Effector memory CD8-positive, alpha-beta T cell (primary cell): ENCODE measurements around the gene NAXE.

Experiments
- ATAC-seq: fragments of 150-1000 bp; cut with Tn5 transposase; replicated peaks from 2 replicates; pipeline ENCODE4 v1.10.0; 2021; ENCODE audit warnings: mild to moderate bottlenecking, moderate library complexity
- DNase-seq, 3 experiments: peaks; one replicate each; pipeline ENCODE4 v3.0.0; 2021
- H3K27ac Mint-ChIP-seq, 2 donors: one replicate each; pipeline ENCODE4 v1.8.0; 2022; ENCODE audit warnings: mild to moderate bottlenecking in 2 of 2, mixed read lengths in 2 of 2, moderate library complexity in 2 of 2
- H3K27me3 Mint-ChIP-seq, 2 donors: one replicate each; pipeline ENCODE4 v1.8.0; 2022; ENCODE audit warnings: mixed read lengths in 2 of 2
- H3K36me3 Mint-ChIP-seq: one replicate; pipeline ENCODE4 v1.8.0; 2022; ENCODE audit warnings: mild to moderate bottlenecking, moderate library complexity, mixed read lengths; ENCODE audit not compliant: insufficient read depth
- H3K4me1 Mint-ChIP-seq, 2 donors: one replicate each; pipeline ENCODE4 v1.8.0; 2022; ENCODE audit warnings: low read depth in 2 of 2, mixed read lengths in 2 of 2
- H3K4me3 Mint-ChIP-seq, 2 donors: one replicate each; pipeline ENCODE4 v1.8.0; 2022; ENCODE audit warnings: mild to moderate bottlenecking in 2 of 2, mixed read lengths in 2 of 2, moderate library complexity in 2 of 2
- H3K9me3 Mint-ChIP-seq, 2 donors: one replicate each; pipeline ENCODE4 v1.8.0; 2022; ENCODE audit warnings: mixed read lengths in 2 of 2

Gene NAXE

DNA sequence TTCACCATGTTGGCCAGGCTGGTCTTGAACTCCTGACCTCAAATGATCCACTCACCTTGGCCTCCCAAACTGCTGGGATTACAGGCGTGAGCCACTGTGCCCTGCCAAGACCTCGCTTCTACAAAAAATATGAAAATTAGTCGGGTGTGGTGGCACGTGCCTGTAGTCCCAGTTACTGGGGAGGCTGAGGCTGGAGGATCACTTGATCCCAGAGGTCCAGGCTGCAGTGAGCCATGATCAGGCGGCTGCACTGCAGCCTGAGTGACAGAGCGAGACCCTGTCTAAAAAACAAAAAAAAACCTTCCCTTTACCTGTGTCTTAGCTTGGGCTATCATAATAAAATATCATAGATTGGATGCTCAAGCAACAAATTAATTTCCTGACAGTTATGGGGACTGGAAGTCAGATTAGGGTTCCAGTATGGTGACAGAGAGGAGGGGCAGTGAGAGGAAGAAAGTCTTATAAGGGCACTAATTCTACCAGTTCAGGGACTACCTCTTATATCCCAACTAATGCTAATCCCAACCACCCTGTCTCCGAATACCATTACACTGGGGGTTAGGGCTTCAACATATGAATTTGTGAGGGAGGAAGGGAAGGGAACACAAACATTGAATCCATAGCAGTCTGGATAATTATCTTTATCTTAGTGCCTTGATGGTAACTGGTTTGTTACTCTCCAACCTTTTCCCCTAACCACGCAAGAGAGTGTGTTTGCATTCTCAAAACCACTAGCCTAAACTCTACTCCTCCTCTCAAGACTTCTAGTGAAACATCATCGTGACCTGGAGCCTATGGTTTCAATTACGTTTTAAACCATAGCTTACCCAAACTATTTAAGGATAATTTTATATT, 1.0 kb upstream of the NAXE start:
- Mint-ChIP-seq H3K27me3 (no peaks in the 10 kb centered on the region), H3K4me1 (peaks cover 3 to 16% of the 10 kb centered on the region in 2 donors), H3K4me3 (peak overlapping the region; percentile 56 to 80), H3K9me3 (no peaks in the 10 kb centered on the region), H3K36me3 (peaks cover 2% of the 10 kb centered on the region), H3K27ac (peak overlapping the region; percentile 56 to 82)
- DNase-seq (no peak), ATAC-seq (no peak)

DNA sequence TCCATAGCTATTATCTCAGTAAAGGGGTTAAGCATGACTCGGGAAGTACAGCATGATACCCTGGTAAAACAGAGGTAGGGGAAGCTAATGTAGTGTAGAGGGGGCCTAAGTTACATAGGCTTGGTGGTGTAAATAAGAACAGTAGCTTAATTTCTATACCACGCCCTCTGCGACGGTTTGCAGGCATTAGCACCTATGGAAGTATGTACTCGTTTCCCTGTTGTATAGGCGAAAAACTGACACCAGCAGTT, 470 bp upstream of the NAXE start:
- DNase-seq: no peak
- peaks cover 5% of the 10 kb centered on the region for H3K36me3 Mint-ChIP-seq
- no peak for ATAC-seq
- no peaks in the 10 kb centered on the region for H3K27me3 Mint-ChIP-seq
- peak overlapping the region; percentile 56 to 82 for H3K27ac Mint-ChIP-seq
- H3K4me1 Mint-ChIP-seq: peaks cover 3 to 16% of the 10 kb centered on the region in 2 donors
- no peaks in the 10 kb centered on the region for H3K9me3 Mint-ChIP-seq
- peak overlapping the region; percentile 56 to 80 for H3K4me3 Mint-ChIP-seq

DNA sequence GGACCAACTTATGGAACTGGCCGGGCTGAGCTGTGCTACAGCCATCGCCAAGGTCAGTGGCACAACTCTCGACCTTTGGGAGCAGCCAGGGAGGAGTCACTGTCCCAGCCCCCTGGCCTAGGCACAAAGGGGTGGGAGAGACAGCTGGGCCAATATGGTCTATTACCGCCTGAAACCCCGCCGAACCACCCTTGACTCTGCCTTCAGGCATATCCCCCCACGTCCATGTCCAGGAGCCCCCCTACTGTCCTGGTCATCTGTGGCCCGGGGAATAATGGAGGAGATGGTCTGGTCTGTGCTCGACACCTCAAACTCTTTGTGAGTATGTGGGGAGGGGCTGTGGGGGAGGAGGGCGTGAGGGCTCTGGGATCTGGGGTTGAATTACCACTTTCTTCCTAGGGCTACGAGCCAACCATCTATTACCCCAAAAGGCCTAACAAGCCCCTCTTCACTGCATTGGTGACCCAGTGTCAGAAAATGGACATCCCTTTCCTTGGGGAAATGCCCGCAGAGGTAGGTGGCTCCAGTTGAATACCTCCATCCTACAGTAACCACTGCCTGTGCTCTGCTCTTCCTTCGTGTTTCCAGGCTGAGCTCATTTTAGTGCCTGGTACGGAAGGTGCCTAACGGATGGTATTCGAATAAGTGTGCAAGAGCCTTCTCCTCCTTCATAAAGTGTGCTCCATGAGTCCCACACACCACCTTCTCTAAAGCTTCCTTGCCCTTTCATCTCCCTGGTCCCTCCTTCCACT, 758 bp downstream of the NAXE start:
- Mint-ChIP-seq H3K4me3 (peak overlapping the region; percentile 56 to 80), H3K4me1 (peaks cover 3 to 16% of the 10 kb centered on the region in 2 donors), H3K27ac (peak overlapping the region in 1 of 2 donors; percentile 51), H3K9me3 (no peaks in the 10 kb centered on the region), H3K27me3 (no peaks in the 10 kb centered on the region), H3K36me3 (peaks cover 7% of the 10 kb centered on the region)
- ATAC-seq: no peak
- DNase-seq: no peak

DNA sequence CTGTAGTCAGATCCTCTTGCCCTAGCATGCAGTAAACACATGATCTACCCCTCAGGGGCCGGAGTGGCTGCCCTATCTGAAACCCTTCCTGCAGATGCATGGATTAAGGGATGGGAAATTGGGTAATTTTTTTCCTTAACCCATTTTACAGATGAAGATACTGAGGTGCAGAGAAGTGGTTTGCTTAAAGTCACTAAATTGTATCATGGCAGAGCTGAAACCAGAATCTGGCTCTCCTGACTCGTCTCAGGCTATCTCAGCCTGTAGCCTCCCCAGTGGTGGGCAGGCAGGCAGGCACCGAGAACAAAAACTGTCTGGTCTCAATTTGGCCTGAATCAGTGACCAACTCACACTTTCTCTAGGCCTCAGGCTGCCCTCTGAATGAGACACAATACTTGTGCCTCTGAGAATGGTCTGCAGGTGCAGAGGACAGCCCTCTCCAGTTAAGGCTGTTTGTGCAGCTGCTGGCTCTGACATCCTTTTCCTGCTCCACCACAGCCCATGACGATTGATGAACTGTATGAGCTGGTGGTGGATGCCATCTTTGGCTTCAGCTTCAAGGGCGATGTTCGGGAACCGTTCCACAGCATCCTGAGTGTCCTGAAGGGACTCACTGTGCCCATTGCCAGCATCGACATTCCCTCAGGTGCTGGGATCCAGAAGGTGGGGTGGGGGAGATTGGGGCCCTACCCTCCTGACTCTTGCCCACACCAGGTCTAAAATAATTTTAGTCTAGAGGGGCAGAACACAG, 1.5 kb downstream of the NAXE start:
- Mint-ChIP-seq H3K27me3 (no peaks in the 10 kb centered on the region), H3K9me3 (no peaks in the 10 kb centered on the region), H3K36me3 (peaks cover 7% of the 10 kb centered on the region), H3K4me3 (peak overlapping the region; percentile 56 to 80), H3K27ac (peak overlapping the region in 1 of 2 donors; percentile 51), H3K4me1 (peaks cover 3 to 16% of the 10 kb centered on the region in 2 donors)
- ATAC-seq (no peak), DNase-seq (no peak)

DNA sequence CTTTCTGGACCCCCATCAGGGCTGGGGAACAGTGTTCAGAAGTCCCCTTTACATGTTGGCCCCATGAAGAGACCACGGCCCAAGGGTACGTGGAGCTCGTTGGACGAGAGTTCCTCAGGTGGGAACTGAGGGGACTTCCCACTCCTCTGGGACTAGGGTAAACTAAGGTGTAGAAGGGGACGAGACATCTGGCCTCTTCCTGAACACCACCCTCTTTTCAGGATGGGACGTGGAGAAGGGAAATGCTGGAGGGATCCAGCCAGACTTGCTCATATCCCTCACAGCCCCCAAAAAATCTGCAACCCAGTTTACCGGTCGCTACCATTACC, 2.0 kb downstream of the NAXE start:
- no peak overlapping the region for H3K4me3 Mint-ChIP-seq
- H3K27ac Mint-ChIP-seq: no peak overlapping the region

DNA sequence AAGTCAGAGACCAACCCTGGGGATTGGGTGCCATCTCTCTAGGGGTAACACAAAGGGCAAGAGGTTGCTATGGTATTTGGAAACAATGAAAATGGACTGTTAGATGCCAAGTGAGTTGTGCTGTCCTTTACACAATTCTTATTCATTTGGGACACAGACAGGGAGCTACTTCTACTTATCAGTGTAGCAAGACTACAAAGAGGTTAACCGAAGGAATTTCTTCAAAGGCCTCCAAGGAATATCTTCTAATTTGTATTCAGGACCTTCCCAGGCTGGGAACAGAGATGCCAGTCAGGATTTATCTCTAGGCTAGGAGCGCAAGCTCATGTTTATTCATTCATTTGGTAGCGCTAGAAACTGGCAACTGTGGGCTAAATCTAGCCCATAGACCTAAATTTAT, 2.6 kb downstream of the NAXE start:
- Mint-ChIP-seq H3K36me3 (peaks cover 13% of the 10 kb centered on the region), H3K27ac (no peak overlapping the region), H3K4me3 (no peak overlapping the region), H3K4me1 (peaks cover 3 to 16% of the 10 kb centered on the region in 2 donors), H3K9me3 (no peaks in the 10 kb centered on the region), H3K27me3 (no peaks in the 10 kb centered on the region)
- ATAC-seq (no peak), DNase-seq (no peak)

More for the DNA sequence above, 2.0 kb downstream of the NAXE start:
- Mint-ChIP-seq H3K27me3 (no peaks in the 10 kb centered on the region), H3K4me1 (peaks cover 3 to 16% of the 10 kb centered on the region in 2 donors), H3K9me3 (no peaks in the 10 kb centered on the region), H3K36me3 (peaks cover 7% of the 10 kb centered on the region)
- DNase-seq: no peak
- ATAC-seq: no peak

DNA sequence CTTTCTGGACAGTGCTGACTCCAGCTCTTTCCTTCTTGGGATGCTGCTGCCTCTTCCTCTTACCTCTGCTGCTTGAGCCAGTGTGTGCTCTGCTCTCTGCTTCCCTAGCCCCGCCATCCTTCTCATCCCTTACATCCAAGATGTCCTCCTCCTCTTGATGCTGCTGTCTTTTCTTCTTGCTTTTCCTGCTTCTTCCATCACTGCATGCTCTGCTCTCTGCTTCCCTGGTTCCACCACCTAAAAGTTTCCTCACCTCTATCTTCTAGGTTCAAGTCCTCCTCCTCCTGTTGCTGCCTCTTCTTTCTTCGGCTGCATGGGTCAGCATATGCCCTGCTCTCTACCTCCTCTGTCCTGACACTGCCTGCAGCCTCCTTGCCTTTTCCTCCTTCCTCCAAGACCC, 3.4 kb downstream of the NAXE start:
- no peak for DNase-seq
- no peak overlapping the region for H3K4me3 Mint-ChIP-seq
- peaks cover 3 to 16% of the 10 kb centered on the region in 2 donors for H3K4me1 Mint-ChIP-seq
- H3K27ac Mint-ChIP-seq: peak overlapping the region; percentile 1 to 32
- ATAC-seq: no peak
- H3K36me3 Mint-ChIP-seq: peaks cover 14% of the 10 kb centered on the region
- no peaks in the 10 kb centered on the region for H3K9me3 Mint-ChIP-seq
- no peaks in the 10 kb centered on the region for H3K27me3 Mint-ChIP-seq

DNA sequence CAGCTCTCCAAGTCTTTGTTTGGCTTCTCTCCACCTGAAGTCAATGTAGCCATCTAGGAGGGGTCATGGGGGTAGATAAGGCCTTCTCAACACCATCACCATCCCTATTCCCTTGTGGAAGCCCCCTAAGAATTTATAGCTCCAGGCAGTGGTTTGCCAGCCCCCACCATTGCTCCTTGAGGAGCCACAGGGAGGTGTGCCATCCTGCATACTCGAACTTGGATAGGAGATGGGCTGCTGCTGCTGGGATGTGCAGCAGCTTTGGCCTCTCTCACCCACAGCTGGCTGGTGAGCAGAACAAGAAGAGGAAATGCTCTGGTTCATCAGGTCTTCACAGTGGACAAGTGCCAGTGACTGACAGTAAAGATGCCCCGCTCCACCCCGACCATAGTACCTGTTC, 4.8 kb downstream of the NAXE start:
- ATAC-seq (no peak), DNase-seq (no peak)
- H3K27me3 Mint-ChIP-seq: no peaks in the 10 kb centered on the region
- peak overlapping the region in 1 of 2 donors; percentile 16 for H3K27ac Mint-ChIP-seq
- H3K36me3 Mint-ChIP-seq: peaks cover 17% of the 10 kb centered on the region
- H3K4me3 Mint-ChIP-seq: no peak overlapping the region
- no peaks in the 10 kb centered on the region for H3K9me3 Mint-ChIP-seq
- peaks cover 13 to 20% of the 10 kb centered on the region in 2 donors for H3K4me1 Mint-ChIP-seq

DNA sequence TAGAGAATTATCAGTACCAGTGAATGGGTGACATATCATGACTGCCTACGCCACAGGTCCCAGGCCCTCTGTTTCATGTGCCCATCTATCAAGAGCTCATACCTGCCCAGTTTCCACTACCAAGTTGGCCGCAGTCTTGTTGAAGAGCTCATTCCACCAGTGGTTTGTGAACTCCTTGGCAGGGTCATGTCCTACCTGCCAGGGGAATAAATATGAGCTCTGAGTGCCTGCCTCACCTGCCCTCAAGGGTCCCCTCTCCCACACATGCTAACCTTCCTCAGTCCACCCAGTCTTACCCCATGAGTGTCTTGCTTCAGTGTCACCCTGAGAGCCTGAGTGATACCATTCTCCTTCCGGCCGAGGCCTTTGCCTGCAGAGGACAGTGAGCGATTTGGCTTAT, 6.5 kb downstream of the NAXE start:
- Mint-ChIP-seq H3K4me3 (no peak overlapping the region), H3K4me1 (peaks cover 20 to 29% of the 10 kb centered on the region in 2 donors), H3K9me3 (no peaks in the 10 kb centered on the region), H3K27ac (peak overlapping the region; percentile 32 to 72), H3K27me3 (no peaks in the 10 kb centered on the region), H3K36me3 (peaks cover 17% of the 10 kb centered on the region)
- ATAC-seq (no peak), DNase-seq (no peak)

DNA sequence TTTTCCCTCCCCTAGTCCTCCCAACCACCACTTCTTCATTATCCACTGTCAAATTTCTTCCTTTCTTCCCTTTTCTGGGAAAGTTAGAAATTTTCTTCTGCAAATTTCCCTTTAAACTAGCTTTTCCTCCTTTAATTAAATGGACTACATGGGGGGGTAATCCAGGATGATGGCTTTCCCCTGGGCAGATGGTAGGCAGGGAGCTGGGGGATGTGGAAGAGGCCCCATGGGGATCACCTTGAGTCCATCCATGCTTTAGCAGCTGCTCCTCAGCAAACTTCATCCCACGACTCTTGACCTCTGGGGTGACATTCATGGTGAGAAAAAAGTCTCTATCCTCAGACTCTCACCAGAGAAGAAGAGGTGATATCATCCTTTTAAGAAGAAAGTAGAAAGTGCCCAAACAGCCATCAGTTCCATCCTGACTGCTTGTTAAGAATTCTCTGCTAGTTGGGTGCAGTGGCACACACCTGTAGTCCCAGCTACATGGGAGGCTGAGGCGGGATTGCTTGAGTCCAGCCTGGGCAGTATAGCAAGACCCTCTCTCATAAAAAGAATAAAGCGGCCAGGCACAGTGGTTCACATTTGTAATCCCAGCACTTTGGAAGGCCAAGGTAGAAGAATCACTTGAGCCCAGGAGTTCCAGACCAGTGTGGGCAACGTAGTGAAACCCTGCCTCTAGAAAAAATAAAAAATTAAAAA, 7.3 kb downstream of the NAXE start:
- H3K27ac Mint-ChIP-seq: peak overlapping the region; percentile 32 to 72
- H3K27me3 Mint-ChIP-seq: no peaks in the 10 kb centered on the region
- H3K4me1 Mint-ChIP-seq: peaks cover 20 to 29% of the 10 kb centered on the region in 2 donors
- no peaks in the 10 kb centered on the region for H3K9me3 Mint-ChIP-seq
- ATAC-seq (no peak), DNase-seq (no peak)
- peaks cover 17% of the 10 kb centered on the region for H3K36me3 Mint-ChIP-seq
- H3K4me3 Mint-ChIP-seq: no peak overlapping the region

DNA sequence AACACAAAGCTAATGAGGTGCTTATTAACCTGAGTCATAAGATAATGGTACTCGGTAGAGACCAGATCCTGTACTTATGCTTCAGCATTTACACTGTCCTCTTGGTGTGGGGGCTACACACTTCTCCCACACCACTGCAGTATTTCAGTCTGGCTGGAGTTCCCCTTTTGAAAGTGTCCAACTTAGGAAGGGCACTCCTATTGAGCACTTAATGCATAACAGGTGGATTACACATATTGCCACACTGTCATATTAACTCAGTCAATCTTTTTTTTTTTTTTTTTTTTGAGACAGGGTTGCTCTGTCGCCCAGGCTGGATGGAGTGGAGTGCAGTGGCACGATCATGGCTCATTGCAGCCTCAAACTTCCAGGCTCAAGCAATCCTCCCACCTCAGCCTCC, 8.2 kb downstream of the NAXE start:
- H3K27me3 Mint-ChIP-seq: no peaks in the 10 kb centered on the region
- peak overlapping the region; percentile 89 to 92 for H3K4me3 Mint-ChIP-seq
- H3K4me1 Mint-ChIP-seq: peaks cover 20 to 29% of the 10 kb centered on the region in 2 donors

DNA sequence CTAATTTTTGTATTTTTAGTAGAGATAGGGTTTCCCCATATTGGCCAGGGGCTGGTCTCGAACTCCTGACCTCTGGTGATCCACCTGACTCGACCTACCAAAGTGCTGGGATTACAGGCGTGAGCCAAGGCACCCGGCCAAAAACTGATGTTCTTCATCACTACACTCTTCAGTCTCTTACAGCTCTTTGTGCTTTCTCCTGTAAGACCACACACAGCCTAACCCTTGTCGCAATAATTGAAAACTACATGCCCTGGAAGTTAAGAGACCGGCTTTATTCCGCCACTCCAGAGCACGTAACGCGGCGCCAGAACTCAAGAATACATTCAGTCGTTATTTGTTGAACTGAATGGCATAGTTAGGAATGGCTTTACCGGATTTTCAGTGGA, 9.2 kb downstream of the NAXE start:
- Mint-ChIP-seq H3K9me3 (no peaks in the 10 kb centered on the region), H3K4me1 (peaks cover 20 to 25% of the 10 kb centered on the region in 2 donors), H3K27me3 (no peaks in the 10 kb centered on the region), H3K27ac (peak overlapping the region; percentile 93 to 95), H3K4me3 (peak overlapping the region; percentile 89 to 92), H3K36me3 (peaks cover 14% of the 10 kb centered on the region)
- no peak for DNase-seq
- peak; percentile 6 for ATAC-seq

More for the DNA sequence above, 8.2 kb downstream of the NAXE start:
- Mint-ChIP-seq H3K27ac (peak overlapping the region; percentile 72 to 93), H3K36me3 (peaks cover 17% of the 10 kb centered on the region), H3K9me3 (no peaks in the 10 kb centered on the region)
- no peak for DNase-seq
- ATAC-seq: peak; percentile 78
